ENCODE data around the gene BSN.

Gene BSN

GRCh38 chr3:49717959-49718857 is 163.9 kb downstream of the BSN start:
- DNase-seq (ENCODE audit: low spot score) = no peak

GRCh38 chr3:49718858-49719213 is 164.6 kb downstream of the BSN start:
- peak; percentile 4 for DNase-seq (ENCODE audit: low spot score)

GRCh38 chr3:49719214-49719884 is 165.1 kb downstream of the BSN start, which contains the start of gene AMIGO3:
Gene AMIGO3, minus strand, starts transcription at chr3:49719684. Its CDS starts 219 bp downstream, at chr3:49719465.
- peak; percentile 90 for DNase-seq (ENCODE audit: low spot score)
